Natural killer cell (primary cell): ENCODE data around the gene CFAP91. TPM values are rescaled to one million over a fixed set of nuclear protein-coding genes. Genes with fewer than 3 reads are reported as not detected.

Experiments used
- ATAC-seq, 3 donors: fragments of 150-1000 bp in 2 of 3; fragments of 200-7000 bp in 1 of 3; cut with Tn5 transposase; 1 replicate in 1 of 3; 2 replicates in 2 of 3; pipeline ENCODE4 v1.10.0; 2021; ENCODE audit warnings: mild to moderate bottlenecking in 2 of 3, moderate library complexity in 2 of 3
- DNase-seq, 2 donors: peaks; one replicate each; pipeline versions ENCODE4 v3.0.0 to v3.0.0-alpha.2; 2013 to 2021; ENCODE audit warnings: mixed read lengths in 1 of 2
- H3K27ac ChIP-seq: one replicate; pipeline ENCODE4 v1.5.1; 2013; ENCODE audit warnings: mild to moderate bottlenecking, low read length
- H3K27me3 ChIP-seq: one replicate; pipeline ENCODE4 v1.6.1; 2013; ENCODE audit warnings: low read length; ENCODE audit not compliant: control insufficient read depth, insufficient read depth
- H3K36me3 ChIP-seq: one replicate; pipeline ENCODE4 v1.6.1; 2013; ENCODE audit warnings: low read length; ENCODE audit not compliant: control insufficient read depth, insufficient read depth
- H3K4me1 ChIP-seq: one replicate; pipeline ENCODE4 v1.6.1; 2013; ENCODE audit warnings: low read length; ENCODE audit not compliant: control insufficient read depth, insufficient read depth
- H3K4me3 ChIP-seq: one replicate; pipeline ENCODE4 v1.5.1; 2013; ENCODE audit warnings: low read length
- H3K9me3 ChIP-seq: one replicate; pipeline ENCODE4 v1.6.1; 2013; ENCODE audit warnings: low read length; ENCODE audit not compliant: control insufficient read depth, insufficient read depth
- H3K27ac Mint-ChIP-seq, 2 donors: one replicate each; pipeline ENCODE4 v1.8.0; 2022; ENCODE audit warnings: mild to moderate bottlenecking in 2 of 2, mixed read lengths in 2 of 2, moderate library complexity in 1 of 2
- H3K27me3 Mint-ChIP-seq, 2 donors: one replicate each; pipeline ENCODE4 v1.8.0; 2022; ENCODE audit warnings: low read depth in 2 of 2, mixed read lengths in 2 of 2
- H3K36me3 Mint-ChIP-seq: one replicate; pipeline ENCODE4 v1.8.0; 2022; ENCODE audit warnings: mixed read lengths
- H3K4me1 Mint-ChIP-seq, 2 donors: one replicate each; pipeline ENCODE4 v1.8.0; 2022; ENCODE audit warnings: mixed read lengths in 2 of 2
- H3K4me3 Mint-ChIP-seq: one replicate; pipeline ENCODE4 v1.8.0; 2022; ENCODE audit warnings: mild to moderate bottlenecking, moderate library complexity, mixed read lengths
- H3K9me3 Mint-ChIP-seq, 2 donors: one replicate each; pipeline ENCODE4 v1.8.0; 2022; ENCODE audit warnings: mixed read lengths in 2 of 2
- CTCF ChIP-seq: fragments of 200-600 bp; IDR thresholded peaks from one replicate; pipeline ENCODE4 v1.8.0; 2022; ENCODE audit warnings: antibody characterized with exemption
- WGBS: methylation state at CpG from one replicate; pipeline ENCODE4 v1.1.7; 2013; ENCODE audit warnings: missing lambda C conversion rate; ENCODE audit not compliant: insufficient coverage; 5-methylcytosine and 5-hydroxymethylcytosine counted together
- intact Hi-C: fragments of 100-400 bp; cut with micrococcal nuclease; formaldehyde crosslinking; loops from one replicate; pipeline ENCODE4 v1.14.2; 2022
- total RNA-seq, 4 donors: library from RNA; stranded (reverse); fragments of 120-200 nt in 1 of 4; gene quantifications; one replicate each; pipeline versions ENCODE4 v1.2.3 to v1.2.4, GENCODE V29; 2013 to 2022

CFAP91 gene
- total RNA-seq: under 1 TPM in 1 of 3 donors, not detected in 2; 0.14 TPM
- total RNA-seq (2013): 0.86 TPM

GRCh38 chr3:119702530-119703527 is at the start of gene CFAP91:
TSS of gene CFAP91 (plus strand) at chr3:119703022. CDS start at chr3:119703099, 77 bp downstream.
- 13% methylated on average over 59 of the region's 59 CpGs for WGBS
- Mint-ChIP-seq H3K4me3 (peak within 1 kb of the TSS; percentile 83), H3K27me3 (peaks cover 6 to 7% of the 10 kb centered on the region in 2 donors), H3K36me3 (no peaks in the 10 kb centered on the region), H3K4me1 (peaks cover 26 to 27% of the 10 kb centered on the region in 2 donors), H3K9me3 (no peaks in the 10 kb centered on the region), H3K27ac (peak within 1 kb of the TSS in 1 of 2 donors; percentile 83)
- Histone ChIP-seq H3K9me3 (no peaks in the 10 kb centered on the region), H3K36me3 (no peaks in the 10 kb centered on the region), H3K27me3 (peaks cover 6% of the 10 kb centered on the region), H3K4me1 (peaks cover 25% of the 10 kb centered on the region), H3K4me3 (peak within 1 kb of the TSS; percentile 45), H3K27ac (no peak within 1 kb of the TSS)
- intact Hi-C loops: loop anchor here (1.0 kb wide), 1 partner anchor 26 kb away; the partner anchor contains the start of gene COX17
- peak; percentile 81 to 86 for DNase-seq
- TF ChIP-seq CTCF: no peak
- peak; percentile 95 to 97 (median 97) for ATAC-seq

GRCh38 chr3:119653876-119654275 is 48.9 kb upstream of the CFAP91 start:
- H3K9me3 Mint-ChIP-seq: no peaks in the 10 kb centered on the region
- H3K4me1 Mint-ChIP-seq: peaks cover 0 to 5% of the 10 kb centered on the region in 2 donors
- H3K27ac Mint-ChIP-seq: no peak overlapping the region
- H3K4me1 ChIP-seq: no peaks in the 10 kb centered on the region
- no peak for ATAC-seq
- H3K27me3 Mint-ChIP-seq: no peaks in the 10 kb centered on the region
- H3K27me3 ChIP-seq: no peaks in the 10 kb centered on the region
- peaks cover 7% of the 10 kb centered on the region for H3K36me3 Mint-ChIP-seq
- TF ChIP-seq CTCF: no peak
- no peak overlapping the region for H3K4me3 ChIP-seq
- intact Hi-C loops: no loop called here
- H3K36me3 ChIP-seq: no peaks in the 10 kb centered on the region
- no peaks in the 10 kb centered on the region for H3K9me3 ChIP-seq
- H3K27ac ChIP-seq: no peak overlapping the region
- DNase-seq: no peak
- WGBS: 11% methylated on average over 2 of the region's 2 CpGs
- no peak overlapping the region for H3K4me3 Mint-ChIP-seq

- H3K4me1 Mint-ChIP-seq: peaks cover 0 to 5% of the 10 kb centered on the region in 2 donors
- Histone ChIP-seq H3K9me3 (no peaks in the 10 kb centered on the region), H3K27ac (no peak overlapping the region), H3K27me3 (no peaks in the 10 kb centered on the region), H3K4me1 (no peaks in the 10 kb centered on the region), H3K36me3 (no peaks in the 10 kb centered on the region), H3K4me3 (no peak overlapping the region)
- no peak for ATAC-seq
- no peak overlapping the region for H3K4me3 Mint-ChIP-seq
- DNase-seq: no peak
- no peak overlapping the region for H3K27ac Mint-ChIP-seq
- 55% methylated on average over 2 of the region's 4 CpGs for WGBS
- peaks cover 7% of the 10 kb centered on the region for H3K36me3 Mint-ChIP-seq
- intact Hi-C loops: no loop called here
- no peaks in the 10 kb centered on the region for H3K9me3 Mint-ChIP-seq
- no peak for TF ChIP-seq CTCF
- no peaks in the 10 kb centered on the region for H3K27me3 Mint-ChIP-seq
Measured at GRCh38 chr3:119657887-119658702, 44.7 kb upstream of the CFAP91 start.
